Measurements from ENCODE around the gene ZNF629.

The ZNF629 gene

DNA sequence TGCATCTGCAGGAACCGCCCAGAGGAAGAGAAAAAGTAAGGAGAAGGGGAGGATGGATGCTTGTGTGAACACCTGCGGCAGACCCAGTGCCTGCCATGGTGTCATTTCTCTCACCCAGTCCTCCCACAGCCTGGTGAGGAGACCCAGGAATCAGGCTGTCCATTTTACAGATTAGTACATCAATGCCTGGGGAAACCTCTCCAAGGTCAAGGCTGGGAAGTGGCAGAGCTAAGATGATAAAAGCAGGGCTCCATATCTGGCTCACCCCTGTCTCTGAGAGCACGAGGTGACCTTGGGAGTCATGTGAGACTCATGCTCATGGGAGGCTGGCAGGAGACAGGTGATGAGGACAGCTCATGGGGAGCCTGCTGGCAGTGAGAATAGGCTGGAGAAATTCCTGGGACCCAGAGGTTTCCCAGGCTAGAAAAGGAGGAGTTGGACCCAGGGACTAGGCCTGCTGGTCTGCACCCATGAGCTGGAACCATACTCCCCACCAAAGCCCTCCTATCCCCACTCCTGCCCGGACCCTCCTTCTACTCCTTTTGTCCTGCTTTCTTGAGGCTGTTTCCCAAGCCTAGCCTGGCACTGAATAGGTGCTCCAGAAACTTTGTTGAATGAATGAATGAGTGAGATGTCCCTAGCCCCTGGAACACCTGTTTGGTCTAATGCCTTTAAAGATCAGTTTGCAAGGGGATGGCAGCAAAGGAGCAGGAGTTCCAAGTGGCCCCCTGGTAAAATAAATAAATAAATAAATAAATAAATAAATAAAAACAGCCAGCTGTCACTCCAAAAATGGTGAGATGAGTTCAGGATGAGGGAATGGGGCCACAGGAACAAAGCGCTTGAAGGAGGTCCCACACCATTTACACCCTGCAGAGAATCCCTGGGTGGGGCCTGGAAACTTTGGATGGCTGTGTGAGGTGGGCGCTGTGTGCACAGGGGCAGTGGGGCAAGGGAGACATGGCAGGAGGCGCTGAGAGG, 1.6 kb downstream of the ZNF629 start:
- no peak for DNase-seq

DNA sequence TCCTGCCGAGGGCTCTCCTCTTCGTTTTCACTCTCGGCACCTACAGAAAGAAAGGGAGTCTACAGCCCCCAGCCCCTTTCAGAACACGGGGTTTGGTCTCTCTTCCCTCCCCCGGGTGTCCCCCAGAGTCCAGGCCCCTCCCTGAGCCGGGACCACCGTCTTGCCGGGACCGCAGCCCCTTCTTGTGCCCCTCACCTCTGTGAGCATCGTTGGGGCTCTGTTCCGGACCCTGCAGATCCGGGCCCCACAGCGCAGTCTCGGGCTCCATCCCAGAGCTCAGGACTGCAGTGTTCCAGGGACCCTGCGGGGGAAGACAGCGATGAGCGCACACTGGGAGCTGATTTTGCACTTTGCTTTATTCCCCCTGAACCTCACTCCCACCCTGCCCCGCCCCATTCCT, 2.8 kb downstream of the ZNF629 start:
- no peak for DNase-seq

DNA sequence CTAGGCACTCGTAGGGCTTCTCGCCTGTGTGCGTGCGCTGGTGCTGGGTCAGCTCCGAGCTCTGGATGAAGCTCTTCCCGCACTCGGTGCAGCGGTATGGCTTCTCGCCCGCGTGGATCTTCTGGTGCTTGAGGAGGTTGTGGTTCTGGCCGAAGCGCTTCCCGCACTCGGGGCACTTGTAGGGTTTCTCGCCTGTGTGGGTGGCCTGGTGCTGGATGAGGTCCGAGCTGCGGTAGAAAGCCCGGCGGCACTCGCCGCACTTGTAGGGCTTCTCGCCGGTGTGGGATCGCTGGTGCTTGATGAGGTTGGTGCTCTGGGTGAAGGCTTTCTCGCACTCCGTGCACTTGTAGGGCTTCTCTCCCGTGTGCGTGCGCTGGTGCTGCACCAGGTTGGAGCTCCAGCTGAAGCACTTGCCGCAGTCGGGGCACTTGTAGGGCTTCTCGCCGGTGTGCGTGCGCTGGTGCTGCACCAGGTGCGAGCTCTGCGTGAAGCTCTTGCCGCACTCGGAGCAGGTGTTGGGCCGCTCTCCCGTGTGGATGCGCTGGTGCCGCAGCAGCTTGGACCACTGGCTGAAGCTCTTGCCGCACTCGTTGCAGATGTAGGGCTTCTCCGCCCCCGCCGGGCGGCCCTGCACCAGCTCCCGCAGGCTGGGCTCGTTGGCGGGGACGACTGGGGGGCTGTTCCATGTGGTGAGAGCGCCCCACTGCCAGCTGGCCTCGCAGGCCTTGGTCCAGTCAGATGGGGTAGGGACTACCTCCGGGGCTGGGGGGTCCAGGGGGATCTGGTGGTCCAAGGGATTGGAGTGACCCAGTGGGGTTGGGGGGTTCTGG, 3.5 kb downstream of the ZNF629 start:
- DNase-seq = no peak

GRCh38 chr16:30782486-30783279, 4.3 kb downstream of the ZNF629 start:
- DNase-seq = no peak

DNA sequence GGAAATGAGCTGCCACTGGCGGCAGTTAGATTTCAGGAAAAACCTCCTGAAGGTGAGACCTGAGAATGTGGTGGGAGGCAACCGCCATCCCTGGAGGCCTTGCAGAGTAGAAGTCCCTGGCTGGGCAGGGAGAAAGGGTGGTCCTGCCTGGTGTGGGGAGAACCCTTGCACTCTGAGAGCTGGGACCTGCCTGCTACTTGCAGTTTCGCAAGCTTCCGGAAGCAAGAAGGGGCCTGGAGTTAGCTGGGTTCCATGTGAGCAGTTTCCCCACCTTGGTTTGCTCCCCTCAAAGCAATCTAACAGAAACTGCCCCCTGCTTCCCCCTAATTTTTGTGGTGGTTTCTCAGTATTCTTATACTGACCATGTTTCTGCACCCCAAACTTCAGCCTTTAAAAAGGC, 6.5 kb downstream of the ZNF629 start:
- DNase-seq = no peak

GRCh38 chr16:30780021-30780420, 7.0 kb downstream of the ZNF629 start:
- DNase-seq = no peak

DNA sequence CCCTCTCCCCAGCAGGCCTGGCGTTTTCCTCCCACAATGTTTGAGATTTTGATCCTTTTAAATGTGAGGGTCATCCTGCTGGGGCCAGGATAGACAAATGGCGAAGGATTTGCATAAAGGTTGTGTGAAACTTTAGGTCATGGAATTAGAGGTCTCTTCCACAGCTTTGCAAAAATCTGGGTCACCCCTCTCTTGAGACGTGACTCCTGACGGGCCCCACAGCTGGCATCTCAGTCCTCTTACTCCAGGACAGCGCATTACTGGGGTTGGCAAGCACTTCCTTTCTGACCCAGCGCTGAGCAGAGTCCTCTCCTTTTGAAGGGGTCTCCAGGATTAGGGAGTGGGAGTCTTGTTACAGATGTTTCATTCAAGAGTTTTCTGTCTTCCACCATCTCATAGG, 7.4 kb downstream of the ZNF629 start:
- no peak for DNase-seq

- no peak for DNase-seq
Measured at GRCh38 chr16:30778549-30779244, 8.3 kb downstream of the ZNF629 start.

GRCh38 chr16:30777591-30778297, 9.3 kb downstream of the ZNF629 start:
- no peak for DNase-seq

GRCh38 chr16:30775392-30776188, 11.4 kb downstream of the ZNF629 start:
- peak; percentile 30 for DNase-seq

GRCh38 chr16:30775131-30775391, 11.9 kb downstream of the ZNF629 start:
- no peak for DNase-seq

GRCh38 chr16:30774367-30775130, 12.5 kb downstream of the ZNF629 start:
- no peak for DNase-seq

GRCh38 chr16:30773826-30774225, 13.2 kb downstream of the ZNF629 start:
- no peak for DNase-seq

GRCh38 chr16:30771726-30772125, 15.3 kb downstream of the ZNF629 start:
- no peak for DNase-seq

- no peak for DNase-seq
Measured at GRCh38 chr16:30769379-30770089, 17.5 kb downstream of the ZNF629 start.

- no peak for DNase-seq
Measured at GRCh38 chr16:30768583-30769181, 18.3 kb downstream of the ZNF629 start.

GRCh38 chr16:30767767-30768465, 19.1 kb downstream of the ZNF629 start:
- DNase-seq = no peak

GRCh38 chr16:30766933-30767284, 20.1 kb downstream of the ZNF629 start:
- DNase-seq = no peak
